ENCODE measurements around the gene LDHA. TPM values are rescaled to one million over a fixed set of nuclear protein-coding genes. Genes with fewer than 3 reads are reported as not detected.

The LDHA gene
- total RNA-seq, 2 experiments from 2014 or later = 398 to 1,156 TPM

DNA sequence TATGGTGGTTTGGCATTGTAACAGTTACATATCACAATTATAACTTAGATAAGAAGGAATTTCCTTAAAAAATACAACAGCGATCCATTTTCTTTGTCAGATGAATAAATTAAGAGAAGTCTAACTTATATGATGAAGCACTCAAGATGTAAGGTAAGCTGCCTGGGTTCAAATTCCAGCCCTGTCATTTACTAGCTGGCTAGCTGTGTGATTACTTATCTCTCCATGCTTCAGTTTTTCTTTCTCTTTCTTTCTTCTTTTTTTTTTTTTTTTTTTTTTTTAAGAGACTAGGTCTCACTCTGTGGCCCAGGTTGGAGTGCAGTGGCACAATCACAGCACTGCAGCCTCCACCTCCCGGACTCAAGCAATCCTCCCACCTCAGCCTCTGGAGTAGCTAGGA, 22.2 kb upstream of the LDHA start:
- Histone ChIP-seq H3K4me3 (ENCODE audit: low read depth, low read length, poor library complexity, severe bottlenecking) (no peak overlapping the region), H3K36me3 (ENCODE audit: insufficient read depth, low read length) (peaks cover 23% of the 10 kb centered on the region), H3K4me1 (ENCODE audit: insufficient read depth, low read length, poor library complexity, severe bottlenecking) (no peaks in the 10 kb centered on the region), H3K9me2 (ENCODE audit: insufficient read depth, low read length) (no peaks in the 10 kb centered on the region), H2AFZ (ENCODE audit: low read length) (no peak overlapping the region), H3K27ac (ENCODE audit: low read depth, low read length, poor library complexity, severe bottlenecking) (no peak overlapping the region), H3K79me2 (ENCODE audit: insufficient read depth, low read depth, low read length) (no peaks in the 10 kb centered on the region), H3K9me3 (ENCODE audit: low read length) (no peaks in the 10 kb centered on the region), H3K4me2 (ENCODE audit: low read length) (no peak overlapping the region), H4K20me1 (ENCODE audit: insufficient read depth, low read length) (no peaks in the 10 kb centered on the region)
- TF ChIP-seq, protein P1, sequence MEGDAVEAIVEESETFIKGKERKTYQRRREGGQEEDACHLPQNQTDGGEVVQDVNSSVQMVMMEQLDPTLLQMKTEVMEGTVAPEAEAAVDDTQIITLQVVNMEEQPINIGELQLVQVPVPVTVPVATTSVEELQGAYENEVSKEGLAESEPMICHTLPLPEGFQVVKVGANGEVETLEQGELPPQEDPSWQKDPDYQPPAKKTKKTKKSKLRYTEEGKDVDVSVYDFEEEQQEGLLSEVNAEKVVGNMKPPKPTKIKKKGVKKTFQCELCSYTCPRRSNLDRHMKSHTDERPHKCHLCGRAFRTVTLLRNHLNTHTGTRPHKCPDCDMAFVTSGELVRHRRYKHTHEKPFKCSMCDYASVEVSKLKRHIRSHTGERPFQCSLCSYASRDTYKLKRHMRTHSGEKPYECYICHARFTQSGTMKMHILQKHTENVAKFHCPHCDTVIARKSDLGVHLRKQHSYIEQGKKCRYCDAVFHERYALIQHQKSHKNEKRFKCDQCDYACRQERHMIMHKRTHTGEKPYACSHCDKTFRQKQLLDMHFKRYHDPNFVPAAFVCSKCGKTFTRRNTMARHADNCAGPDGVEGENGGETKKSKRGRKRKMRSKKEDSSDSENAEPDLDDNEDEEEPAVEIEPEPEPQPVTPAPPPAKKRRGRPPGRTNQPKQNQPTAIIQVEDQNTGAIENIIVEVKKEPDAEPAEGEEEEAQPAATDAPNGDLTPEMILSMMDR (conservative IDR thresholded peaks at IDR 0.05; ENCODE audit: low read length) = no peak
- TF ChIP-seq EZH2phosphoT487 (IDR thresholded peaks at IDR 0.05; ENCODE audit: borderline replicate concordance, low read depth, low read length) = no peak
- ChIA-PET POLR2A (interaction anchor here (0.5 to 0.7 kb wide), 2 partner anchors 50 to 122 kb away, joined by 3 to 5 read pairs; no protein-coding TSS in a partner anchor), CTCF (ENCODE audit: unreplicated experiment) (no interaction called here)
- no peak for DNase-seq (ENCODE audit: low spot score)
- BruUV-seq (replicated peaks) = no TSS peak
- intact Hi-C loops (cut with micrococcal nuclease; ENCODE audit: unreplicated experiment) = no loop called here

DNA sequence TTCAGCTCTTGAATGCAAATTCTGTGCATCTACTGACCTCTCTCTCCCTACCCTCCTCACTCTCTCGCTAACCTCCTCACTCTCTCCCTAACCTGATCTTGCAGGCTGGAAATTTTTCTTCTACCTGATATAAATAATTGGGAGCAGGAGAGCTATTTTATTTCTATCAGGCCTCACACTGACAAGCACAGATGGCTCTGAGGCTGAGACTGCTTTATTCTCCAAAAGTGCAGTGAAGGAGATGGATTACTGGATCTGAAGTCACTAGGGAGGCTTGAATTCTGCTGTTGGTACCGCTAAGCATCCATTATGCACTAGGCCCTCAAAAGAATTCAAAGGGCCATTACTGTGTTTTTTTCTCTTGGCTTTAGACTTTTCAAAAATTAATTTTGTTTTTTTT, 19.4 kb upstream of the LDHA start:
- DNase-seq (ENCODE audit: low spot score) = no peak
- H3K36me3 ChIP-seq (ENCODE audit: insufficient read depth, low read length) = 0 out of 2 replicates have a peak, but pooled peaks cover 1% of the 10 kb centered on the region
- intact Hi-C loops (cut with micrococcal nuclease; ENCODE audit: unreplicated experiment) = no loop called here
- ChIA-PET POLR2A (interaction anchor here (0.9 to 2.8 kb wide), 3 partner anchors 9 to 21 kb away, joined by 3 to 12 read pairs (median 5); no protein-coding TSS in a partner anchor), CTCF (ENCODE audit: unreplicated experiment) (no interaction called here)
- no peaks in the 10 kb centered on the region for H3K9me3 ChIP-seq (ENCODE audit: low read length)
- no peak overlapping the region for H3K4me3 ChIP-seq (ENCODE audit: low read depth, low read length, poor library complexity, severe bottlenecking)
- TF ChIP-seq, protein P1 (conservative IDR thresholded peaks at IDR 0.05; ENCODE audit: low read length) = no peak
- no peak for TF ChIP-seq EZH2phosphoT487 (IDR thresholded peaks at IDR 0.05; ENCODE audit: borderline replicate concordance, low read depth, low read length)
- peaks cover 5% of the 10 kb centered on the region for H3K4me1 ChIP-seq (ENCODE audit: insufficient read depth, low read length, poor library complexity, severe bottlenecking)
- no peaks in the 10 kb centered on the region for H4K20me1 ChIP-seq (ENCODE audit: insufficient read depth, low read length)
- no peaks in the 10 kb centered on the region for H3K79me2 ChIP-seq (ENCODE audit: insufficient read depth, low read depth, low read length)
- no TSS peak for BruUV-seq (replicated peaks)
- H3K27ac ChIP-seq (ENCODE audit: low read depth, low read length, poor library complexity, severe bottlenecking) = no peak overlapping the region
- no peak overlapping the region for H2AFZ ChIP-seq (ENCODE audit: low read length)
- H3K9me2 ChIP-seq (ENCODE audit: insufficient read depth, low read length) = no peaks in the 10 kb centered on the region
- H3K4me2 ChIP-seq (ENCODE audit: low read length) = no peak overlapping the region

DNA sequence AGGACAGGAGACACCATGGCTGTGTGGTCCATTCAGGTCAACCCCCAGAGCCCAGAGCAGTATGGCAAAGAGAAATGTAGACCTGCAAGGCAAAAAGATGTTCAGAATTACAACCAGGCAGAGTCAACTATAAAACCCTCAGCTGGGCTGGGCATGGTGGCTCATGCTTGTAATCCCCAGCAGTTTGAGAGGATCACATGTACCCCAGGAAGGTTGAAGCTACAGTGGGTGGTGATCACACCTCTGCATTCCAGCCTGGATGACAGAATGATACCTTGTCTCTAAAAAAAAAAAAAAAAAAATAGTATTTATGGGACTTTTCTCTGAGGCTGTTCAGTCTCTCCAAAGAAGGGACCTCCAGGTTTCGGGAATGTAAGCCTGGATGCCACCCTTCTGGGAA, 18.4 kb upstream of the LDHA start:
- Histone ChIP-seq H3K9me3 (ENCODE audit: low read length) (no peaks in the 10 kb centered on the region), H4K20me1 (ENCODE audit: insufficient read depth, low read length) (no peaks in the 10 kb centered on the region), H2AFZ (ENCODE audit: low read length) (no peak overlapping the region), H3K27ac (ENCODE audit: low read depth, low read length, poor library complexity, severe bottlenecking) (no peak overlapping the region), H3K4me2 (ENCODE audit: low read length) (no peak overlapping the region), H3K4me3 (ENCODE audit: low read depth, low read length, poor library complexity, severe bottlenecking) (no peak overlapping the region), H3K36me3 (ENCODE audit: insufficient read depth, low read length) (no peaks in the 10 kb centered on the region), H3K79me2 (ENCODE audit: insufficient read depth, low read depth, low read length) (no peaks in the 10 kb centered on the region), H3K9me2 (ENCODE audit: insufficient read depth, low read length) (no peaks in the 10 kb centered on the region), H3K4me1 (ENCODE audit: insufficient read depth, low read length, poor library complexity, severe bottlenecking) (peaks cover 5% of the 10 kb centered on the region)
- intact Hi-C loops (cut with micrococcal nuclease; ENCODE audit: unreplicated experiment) = no loop called here
- POLR2A ChIA-PET = interaction anchor here (0.6 to 1.0 kb wide), 3 partner anchors 20 to 1182 kb away, joined by 3 to 6 read pairs (median 4); no protein-coding TSS in a partner anchor
- no TSS peak for BruUV-seq (replicated peaks)
- TF ChIP-seq, protein P1 (conservative IDR thresholded peaks at IDR 0.05; ENCODE audit: low read length) = no peak
- no peak for TF ChIP-seq EZH2phosphoT487 (IDR thresholded peaks at IDR 0.05; ENCODE audit: borderline replicate concordance, low read depth, low read length)
- no peak for DNase-seq (ENCODE audit: low spot score)
- CTCF ChIA-PET (ENCODE audit: unreplicated experiment) = no interaction called here

Data from OCI-LY7 (cell line).